Measurements from ENCODE around the gene KLHDC7B.

DNA sequence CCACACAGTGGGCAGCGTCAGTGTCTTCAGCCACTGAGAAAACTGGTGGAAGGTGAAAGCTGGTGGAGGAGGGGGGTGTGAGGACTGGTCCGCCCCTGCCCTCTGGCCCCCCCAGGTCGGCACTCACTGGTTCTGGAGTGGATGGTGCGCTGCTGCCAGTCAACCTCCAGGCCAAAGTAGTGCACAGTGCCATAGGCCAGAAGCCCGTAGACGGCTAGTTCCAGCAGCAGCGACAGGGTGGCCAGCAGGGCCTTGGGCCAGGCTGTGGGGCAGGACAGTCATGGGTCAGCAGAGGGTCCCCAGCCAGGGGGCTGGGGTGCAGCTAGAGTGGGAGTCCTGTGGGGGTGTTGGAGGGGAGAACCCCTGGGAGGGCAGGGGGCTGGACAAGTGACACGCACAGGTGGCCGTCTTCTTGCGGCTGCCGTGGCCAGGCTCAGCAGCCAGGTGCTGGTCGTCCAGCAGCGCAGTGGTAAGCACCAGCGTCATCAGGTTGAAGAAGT, 40.4 kb upstream of the KLHDC7B start:
- TF ChIP-seq, protein P1, sequence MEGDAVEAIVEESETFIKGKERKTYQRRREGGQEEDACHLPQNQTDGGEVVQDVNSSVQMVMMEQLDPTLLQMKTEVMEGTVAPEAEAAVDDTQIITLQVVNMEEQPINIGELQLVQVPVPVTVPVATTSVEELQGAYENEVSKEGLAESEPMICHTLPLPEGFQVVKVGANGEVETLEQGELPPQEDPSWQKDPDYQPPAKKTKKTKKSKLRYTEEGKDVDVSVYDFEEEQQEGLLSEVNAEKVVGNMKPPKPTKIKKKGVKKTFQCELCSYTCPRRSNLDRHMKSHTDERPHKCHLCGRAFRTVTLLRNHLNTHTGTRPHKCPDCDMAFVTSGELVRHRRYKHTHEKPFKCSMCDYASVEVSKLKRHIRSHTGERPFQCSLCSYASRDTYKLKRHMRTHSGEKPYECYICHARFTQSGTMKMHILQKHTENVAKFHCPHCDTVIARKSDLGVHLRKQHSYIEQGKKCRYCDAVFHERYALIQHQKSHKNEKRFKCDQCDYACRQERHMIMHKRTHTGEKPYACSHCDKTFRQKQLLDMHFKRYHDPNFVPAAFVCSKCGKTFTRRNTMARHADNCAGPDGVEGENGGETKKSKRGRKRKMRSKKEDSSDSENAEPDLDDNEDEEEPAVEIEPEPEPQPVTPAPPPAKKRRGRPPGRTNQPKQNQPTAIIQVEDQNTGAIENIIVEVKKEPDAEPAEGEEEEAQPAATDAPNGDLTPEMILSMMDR (IDR thresholded peaks at IDR 0.05; ENCODE audit: extremely low read depth in 1 of 2, insufficient read depth in 1 of 2, low read depth in 1 of 2, low read length in 2 of 2): no peak
- no peak for TF ChIP-seq POLR2AphosphoS5 (IDR thresholded peaks at IDR 0.05; ENCODE audit: insufficient read depth, low read depth, low read length)
- no peak for TF ChIP-seq JUN (IDR thresholded peaks at IDR 0.05; ENCODE audit: borderline replicate concordance, insufficient read depth, insufficient read length, low read depth)
- TF ChIP-seq FOS (IDR thresholded peaks at IDR 0.05; ENCODE audit: borderline replicate concordance, insufficient read depth, low read length): no peak
- TF ChIP-seq POLR2A (IDR thresholded peaks at IDR 0.05; ENCODE audit: low read depth, low read length): no peak

All from endothelial cell of umbilical vein (primary cell).